MM.1S (cell line): Measurements from ENCODE around the gene RAB11B.

ENCODE experiments used
- EZH2 ChIP-seq: fragments of 300-600 bp; sonication (generic); optimal IDR thresholded peaks from 2 replicates; pipeline ENCODE3; 2017; ENCODE audit warnings: low read depth, mild to moderate bottlenecking, antibody characterized with exemption, low read length, mixed read lengths
- EZH2phosphoT487 ChIP-seq: fragments of 300-600 bp; sonication (generic); IDR thresholded peaks from 2 replicates; pipeline ENCODE4 v1.6.1; 2018; ENCODE audit warnings: antibody characterized with exemption, low read length
- TF ChIP-seq, protein P1 (sequence below): fragments of 300-600 bp; sonication (generic); IDR thresholded peaks from 2 replicates; pipeline ENCODE4 v1.5.1; 2016; ENCODE audit warnings: antibody characterized with exemption, low read length, mixed read lengths

DNA sequence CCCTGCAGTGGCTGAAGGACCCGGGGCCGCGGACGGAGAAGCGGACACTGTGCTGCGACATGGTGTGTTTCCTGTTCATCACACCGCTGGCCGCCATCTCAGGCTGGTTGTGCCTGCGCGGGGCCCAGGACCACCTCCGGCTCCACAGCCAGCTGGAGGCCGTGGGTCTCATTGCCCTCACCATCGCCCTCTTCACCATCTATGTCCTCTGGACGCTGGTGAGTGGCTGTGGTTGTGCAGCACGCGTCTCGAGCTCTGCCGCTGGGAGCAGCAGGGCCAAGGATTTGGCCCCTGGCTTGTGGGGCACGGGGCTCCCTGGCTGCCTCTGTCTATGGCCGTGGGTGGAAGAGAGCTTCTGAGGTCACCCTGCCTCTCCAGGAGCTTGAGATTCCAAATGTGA lies 40.5 kb downstream of the RAB11B start:
- TF ChIP-seq, protein P1, sequence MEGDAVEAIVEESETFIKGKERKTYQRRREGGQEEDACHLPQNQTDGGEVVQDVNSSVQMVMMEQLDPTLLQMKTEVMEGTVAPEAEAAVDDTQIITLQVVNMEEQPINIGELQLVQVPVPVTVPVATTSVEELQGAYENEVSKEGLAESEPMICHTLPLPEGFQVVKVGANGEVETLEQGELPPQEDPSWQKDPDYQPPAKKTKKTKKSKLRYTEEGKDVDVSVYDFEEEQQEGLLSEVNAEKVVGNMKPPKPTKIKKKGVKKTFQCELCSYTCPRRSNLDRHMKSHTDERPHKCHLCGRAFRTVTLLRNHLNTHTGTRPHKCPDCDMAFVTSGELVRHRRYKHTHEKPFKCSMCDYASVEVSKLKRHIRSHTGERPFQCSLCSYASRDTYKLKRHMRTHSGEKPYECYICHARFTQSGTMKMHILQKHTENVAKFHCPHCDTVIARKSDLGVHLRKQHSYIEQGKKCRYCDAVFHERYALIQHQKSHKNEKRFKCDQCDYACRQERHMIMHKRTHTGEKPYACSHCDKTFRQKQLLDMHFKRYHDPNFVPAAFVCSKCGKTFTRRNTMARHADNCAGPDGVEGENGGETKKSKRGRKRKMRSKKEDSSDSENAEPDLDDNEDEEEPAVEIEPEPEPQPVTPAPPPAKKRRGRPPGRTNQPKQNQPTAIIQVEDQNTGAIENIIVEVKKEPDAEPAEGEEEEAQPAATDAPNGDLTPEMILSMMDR, result no peak
- TF ChIP-seq EZH2phosphoT487 (no peak), EZH2 (no peak)
